OCI-LY1 (cell line): Measurements from ENCODE around the gene BACH1.

ENCODE experiments used
- CTCF ChIP-seq: fragments of 200-600 bp; sonication (generic), shearing (Covaris generic); IDR thresholded peaks from 2 replicates; pipeline ENCODE4 v1.5.1; 2017; ENCODE audit warnings: mild to moderate bottlenecking, antibody characterized with exemption, low read length, moderate library complexity, mixed read lengths
- EZH2 ChIP-seq: fragments of 200-600 bp; sonication (generic), shearing (Covaris generic); IDR thresholded peaks from 2 replicates; pipeline ENCODE4 v1.8.0; 2017; ENCODE audit warnings: borderline replicate concordance, mixed run types, mild to moderate bottlenecking, antibody characterized with exemption, low read length, moderate library complexity, mixed read lengths

- TF ChIP-seq CTCF (no peak), EZH2 (no peak)
These were observed 11.0 kb downstream of the BACH1 start for GRCh38 chr21:29309703-29310102.
